Activated CD4-positive, alpha-beta T cell treated with anti-CD3 and anti-CD28 coated beads for 36 hours (primary cell): ENCODE results near the gene LSM14A. TPM values are rescaled to one million over a fixed set of nuclear protein-coding genes. Genes with fewer than 3 reads are reported as not detected.

ENCODE experiments used
- ATAC-seq: fragments of 200-7000 bp; cut with Tn5 transposase; one replicate; pipeline ENCODE4 v1.10.0; 2021; ENCODE audit warnings: mild to moderate bottlenecking, moderate library complexity
- CTCF ChIA-PET: fragments of 350-600 bp; sonication (Branson Sonifier 250); formaldehyde crosslinking; loops from one replicate; lab custom pipeline; 2021; ENCODE audit warnings: antibody characterized with exemption; lab: Charles Lee
- POLR2A ChIA-PET: fragments of 350-600 bp; sonication (Branson Sonifier 250); formaldehyde crosslinking; loops from one replicate; lab custom pipeline; 2021; ENCODE audit warnings: antibody characterized with exemption, inconsistent platforms; lab: Charles Lee
- DNase-seq: peaks from one replicate; pipeline ENCODE4 v3.0.0-alpha.2; 2020
- H3K27ac Mint-ChIP-seq: one replicate; pipeline ENCODE4 v1.8.0; 2021; ENCODE audit warnings: mixed read lengths
- H3K27me3 Mint-ChIP-seq: one replicate; pipeline ENCODE4 v1.8.0; 2021; ENCODE audit warnings: mixed read lengths
- H3K36me3 Mint-ChIP-seq: one replicate; pipeline ENCODE4 v1.8.0; 2021; ENCODE audit warnings: low read depth, mixed read lengths
- H3K4me1 Mint-ChIP-seq: one replicate; pipeline ENCODE4 v1.8.0; 2021; ENCODE audit warnings: mixed read lengths
- H3K4me3 Mint-ChIP-seq: one replicate; pipeline ENCODE4 v1.8.0; 2021; ENCODE audit warnings: mild to moderate bottlenecking, moderate library complexity, mixed read lengths
- H3K9me3 Mint-ChIP-seq: one replicate; pipeline ENCODE4 v1.8.0; 2021; ENCODE audit warnings: low read depth, mixed read lengths
- intact Hi-C, 2 experiments: fragments of 100-400 bp; cut with DNase I in 1 of 2; cut with micrococcal nuclease in 1 of 2; formaldehyde crosslinking; loops; one replicate each; pipeline versions ENCODE4 v1.14.2 to v1.15.1; 2022 to 2024; cut with DNase I, micrococcal nuclease
- total RNA-seq, 2 experiments: library from RNA; stranded (reverse); gene quantifications; one replicate each; pipeline ENCODE4 v1.2.3, GENCODE V29; 2021

Gene LSM14A
- total RNA-seq, 2 experiments from 2014 or later = 89.0 to 151 TPM

DNA sequence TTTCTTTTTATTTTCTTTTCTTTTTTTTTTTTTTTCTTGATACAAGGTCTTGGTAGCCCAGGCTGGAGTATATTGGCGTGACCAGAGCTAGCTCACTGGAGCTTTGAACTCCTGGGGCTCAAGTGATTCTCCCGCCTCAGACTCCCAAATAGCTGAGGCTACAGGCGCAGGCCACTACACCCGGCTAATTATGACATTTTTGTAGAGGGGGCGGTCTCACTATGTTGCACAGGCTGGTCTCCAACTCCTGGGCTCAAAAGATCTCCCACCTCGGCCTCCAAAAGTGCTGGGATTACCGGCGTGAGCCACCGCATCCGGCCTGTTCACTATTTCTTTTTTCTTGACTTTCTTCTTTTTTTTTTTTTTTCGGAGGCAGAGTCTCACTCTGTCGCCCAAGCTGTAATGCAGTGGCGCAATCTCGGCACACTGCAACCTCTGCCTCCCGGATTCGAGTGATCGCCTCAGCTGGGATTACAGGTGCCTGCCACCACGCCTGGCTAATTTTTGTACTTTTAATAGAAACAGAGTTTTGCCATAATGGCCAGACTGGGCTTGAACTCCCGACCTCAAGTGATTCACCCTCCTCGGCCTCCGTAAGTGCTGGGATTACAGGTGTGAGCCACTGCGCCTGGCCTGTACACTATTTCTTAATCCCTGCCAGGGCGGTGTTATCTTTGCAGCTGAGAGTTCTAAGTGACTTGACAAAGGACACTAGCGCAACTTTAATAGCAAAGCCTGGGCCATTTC lies 37.1 kb upstream of the LSM14A start:
- Mint-ChIP-seq H3K27me3 (no peaks in the 10 kb centered on the region), H3K27ac (peak overlapping the region; percentile 95), H3K9me3 (no peaks in the 10 kb centered on the region), H3K4me1 (peaks cover 9% of the 10 kb centered on the region), H3K36me3 (no peaks in the 10 kb centered on the region), H3K4me3 (peak overlapping the region; percentile 92)
- ATAC-seq (no peak), DNase-seq (no peak)
- POLR2A ChIA-PET = interaction anchor here (1.4 kb wide), 1 partner anchor 36 kb away, joined by 4 read pairs; no protein-coding TSS in a partner anchor
- intact Hi-C loops = loop anchor here in 1 of 2 experiments (2.0 to 10.0 kb wide), 2 partner anchors 340 to 760 kb away; partner anchors contain the start of gene CEBPG
- CTCF ChIA-PET = interaction anchor here (0.6 to 1.5 kb wide), 7 partner anchors 9 to 958 kb away, joined by 3 to 8 read pairs (median 3); no protein-coding TSS in a partner anchor

DNA sequence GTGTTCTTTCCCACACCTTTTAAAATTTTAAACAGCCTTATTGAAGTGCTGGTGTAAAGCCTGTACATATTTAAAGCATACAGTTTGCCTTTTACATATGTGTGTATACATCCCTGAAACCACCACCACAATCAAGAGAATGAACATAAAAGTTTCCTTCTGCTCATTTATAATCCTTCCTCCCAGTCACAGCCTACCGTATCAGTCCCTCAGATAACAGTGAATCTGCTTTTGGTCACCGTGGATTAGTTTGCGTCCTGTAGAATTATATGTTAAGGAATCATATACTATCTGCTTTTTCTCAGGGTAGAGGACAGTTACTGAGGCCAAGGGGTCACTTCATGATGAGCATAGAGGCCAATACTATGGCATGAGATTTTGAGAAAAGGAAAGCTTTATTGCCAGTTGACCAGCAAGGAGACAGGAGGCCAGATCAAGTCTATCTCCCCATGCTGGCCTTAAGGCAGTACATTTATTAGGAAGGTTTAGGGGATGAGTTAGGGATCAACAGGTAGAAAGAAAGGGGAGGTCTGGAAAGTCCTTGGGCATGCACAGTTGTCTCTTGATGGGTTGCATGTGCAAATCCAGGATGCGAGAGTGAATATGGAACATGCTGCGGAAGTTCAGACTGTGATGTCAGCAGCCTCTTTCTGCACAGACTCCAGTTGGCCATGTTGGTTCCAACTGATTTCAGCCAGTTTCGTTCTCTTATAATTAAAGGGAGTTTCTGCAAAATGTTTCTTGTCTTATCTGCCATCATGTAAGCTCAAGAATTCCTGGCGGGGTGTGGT lies 36.3 kb upstream of the LSM14A start:
- no peaks in the 10 kb centered on the region for H3K27me3 Mint-ChIP-seq
- no peak for DNase-seq
- POLR2A ChIA-PET = no interaction called here
- H3K27ac Mint-ChIP-seq = peak overlapping the region; percentile 95
- no peaks in the 10 kb centered on the region for H3K9me3 Mint-ChIP-seq
- intact Hi-C loops = loop anchor here in 1 of 2 experiments (2.0 to 10.0 kb wide), 2 partner anchors 341 to 761 kb away; partner anchors contain the start of gene CEBPG
- CTCF ChIA-PET = interaction anchor here (0.6 to 1.0 kb wide), 4 partner anchors 9 to 83 kb away, joined by 3 read pairs; no protein-coding TSS in a partner anchor
- H3K36me3 Mint-ChIP-seq = no peaks in the 10 kb centered on the region
- H3K4me1 Mint-ChIP-seq = peaks cover 9% of the 10 kb centered on the region
- no peak for ATAC-seq
- H3K4me3 Mint-ChIP-seq = peak overlapping the region; percentile 92

- ATAC-seq = no peak
- intact Hi-C loops = no loop called here
- H3K4me1 Mint-ChIP-seq = peaks cover under 1% of the 10 kb centered on the region
- no peaks in the 10 kb centered on the region for H3K36me3 Mint-ChIP-seq
- no peaks in the 10 kb centered on the region for H3K9me3 Mint-ChIP-seq
- no peak for DNase-seq
- ChIA-PET POLR2A (no interaction called here), CTCF (interaction anchor here (1.1 to 1.3 kb wide), 3 partner anchors 21 to 350 kb away, joined by 3 to 4 read pairs (median 4); no protein-coding TSS in a partner anchor)
- no peak overlapping the region for H3K4me3 Mint-ChIP-seq
- H3K27ac Mint-ChIP-seq = no peak overlapping the region
- H3K27me3 Mint-ChIP-seq = no peaks in the 10 kb centered on the region
Measured at GRCh38 chr19:34141025-34141424, 31.3 kb upstream of the LSM14A start.

DNA sequence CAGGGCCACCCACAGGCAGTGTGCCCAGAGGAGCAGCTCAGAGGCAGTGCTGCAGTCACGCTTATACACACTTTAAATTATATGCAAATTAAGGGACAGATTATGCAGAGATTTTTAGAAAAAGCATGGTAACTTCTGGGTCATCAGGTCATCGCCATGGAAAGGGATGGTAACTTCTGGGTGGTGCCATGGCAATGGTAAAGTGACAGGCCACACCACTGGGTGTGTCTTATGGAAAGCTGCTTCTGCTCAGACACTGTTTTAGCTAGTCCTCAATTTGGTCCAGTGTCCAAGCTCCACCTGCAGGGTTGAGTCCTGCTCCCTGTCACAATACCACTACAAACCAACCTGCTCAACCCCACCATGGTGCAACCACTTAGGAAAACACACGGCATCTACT lies 29.9 kb upstream of the LSM14A start:
- POLR2A ChIA-PET = no interaction called here
- intact Hi-C loops = no loop called here
- Mint-ChIP-seq H3K4me1 (no peaks in the 10 kb centered on the region), H3K27ac (no peak overlapping the region), H3K36me3 (no peaks in the 10 kb centered on the region), H3K9me3 (no peaks in the 10 kb centered on the region), H3K27me3 (no peaks in the 10 kb centered on the region), H3K4me3 (no peak overlapping the region)
- CTCF ChIA-PET = interaction anchor here (6.9 kb wide), 1 partner anchor 22 kb away, joined by 51 read pairs; no protein-coding TSS in a partner anchor
- DNase-seq (no peak), ATAC-seq (no peak)

DNA sequence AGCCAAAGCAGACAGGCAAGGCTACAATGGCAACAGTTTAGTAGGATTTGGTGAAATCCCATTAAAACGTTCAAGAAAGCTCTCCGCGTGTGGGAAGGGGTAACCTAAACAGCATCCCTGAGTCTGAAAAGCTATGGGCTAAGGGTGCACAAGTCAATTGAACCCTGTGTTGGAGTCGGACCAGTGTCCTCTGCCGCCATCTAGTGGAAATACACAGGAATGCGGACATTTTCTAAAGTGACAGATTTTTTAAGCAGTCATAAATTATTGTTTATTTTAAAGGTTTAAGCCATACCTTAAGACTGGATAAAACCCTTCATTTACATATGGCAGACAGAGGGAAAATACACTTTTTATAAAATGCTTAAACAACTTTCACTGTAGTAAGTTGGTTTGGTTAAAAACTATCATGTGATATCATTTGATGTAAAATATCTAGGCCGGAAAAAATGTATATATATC lies 26.5 kb upstream of the LSM14A start:
- DNase-seq (peak; percentile 72), ATAC-seq (peak; percentile 79)
- ChIA-PET CTCF (interaction anchor here (0.7 to 6.9 kb wide), 13 partner anchors 9 to 371 kb away, joined by 3 to 51 read pairs (median 4); no protein-coding TSS in a partner anchor), POLR2A (no interaction called here)
- Mint-ChIP-seq H3K36me3 (no peaks in the 10 kb centered on the region), H3K4me3 (no peak overlapping the region), H3K4me1 (no peaks in the 10 kb centered on the region), H3K27ac (no peak overlapping the region), H3K9me3 (no peaks in the 10 kb centered on the region), H3K27me3 (no peaks in the 10 kb centered on the region)
- intact Hi-C loops = loop anchor here (1.0 to 5.0 kb wide), 6 partner anchors 24 to 367 kb away; no protein-coding TSS in a partner anchor

GRCh38 chr19:34148658-34149185 lies 23.6 kb upstream of the LSM14A start:
- ChIA-PET POLR2A (no interaction called here), CTCF (interaction anchor here (0.6 to 6.9 kb wide), 5 partner anchors 28 to 384 kb away, joined by 3 to 51 read pairs (median 4); no protein-coding TSS in a partner anchor)
- Mint-ChIP-seq H3K27ac (no peak overlapping the region), H3K36me3 (no peaks in the 10 kb centered on the region), H3K9me3 (no peaks in the 10 kb centered on the region), H3K27me3 (no peaks in the 10 kb centered on the region), H3K4me1 (no peaks in the 10 kb centered on the region), H3K4me3 (no peak overlapping the region)
- intact Hi-C loops = loop anchor here in 1 of 2 experiments (5.0 kb wide), 1 partner anchor 356 kb away; no protein-coding TSS in a partner anchor
- no peak for DNase-seq
- no peak for ATAC-seq

DNA sequence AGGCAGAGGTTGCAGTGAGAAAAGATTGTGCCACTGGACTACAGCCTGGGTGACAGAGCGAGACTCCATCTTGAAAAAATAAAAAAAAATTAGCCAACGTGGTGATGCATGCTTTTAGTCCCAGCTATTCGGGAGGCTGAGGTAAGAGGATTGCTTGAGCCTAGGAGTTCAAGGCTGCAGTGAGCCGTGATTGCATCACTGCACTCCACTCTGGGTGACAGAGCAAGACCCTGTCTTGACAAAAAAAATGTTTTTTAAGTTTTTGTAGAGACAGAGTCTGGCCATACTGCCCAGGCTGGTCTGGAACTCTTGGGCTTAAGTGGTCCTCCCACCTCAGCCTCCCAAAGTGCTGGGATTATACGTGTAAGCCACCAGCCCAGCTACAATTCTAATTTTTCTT lies 22.4 kb upstream of the LSM14A start:
- DNase-seq = no peak
- ChIA-PET POLR2A (no interaction called here), CTCF (interaction anchor here (0.6 to 1.6 kb wide), 4 partner anchors 28 to 251 kb away, joined by 3 to 6 read pairs (median 4); no protein-coding TSS in a partner anchor)
- intact Hi-C loops = loop anchor here in 1 of 2 experiments (5.0 kb wide), 1 partner anchor 358 kb away; no protein-coding TSS in a partner anchor
- no peaks in the 10 kb centered on the region for H3K27me3 Mint-ChIP-seq
- no peak overlapping the region for H3K27ac Mint-ChIP-seq
- no peaks in the 10 kb centered on the region for H3K4me1 Mint-ChIP-seq
- no peaks in the 10 kb centered on the region for H3K36me3 Mint-ChIP-seq
- ATAC-seq = no peak
- no peaks in the 10 kb centered on the region for H3K9me3 Mint-ChIP-seq
- H3K4me3 Mint-ChIP-seq = no peak overlapping the region

DNA sequence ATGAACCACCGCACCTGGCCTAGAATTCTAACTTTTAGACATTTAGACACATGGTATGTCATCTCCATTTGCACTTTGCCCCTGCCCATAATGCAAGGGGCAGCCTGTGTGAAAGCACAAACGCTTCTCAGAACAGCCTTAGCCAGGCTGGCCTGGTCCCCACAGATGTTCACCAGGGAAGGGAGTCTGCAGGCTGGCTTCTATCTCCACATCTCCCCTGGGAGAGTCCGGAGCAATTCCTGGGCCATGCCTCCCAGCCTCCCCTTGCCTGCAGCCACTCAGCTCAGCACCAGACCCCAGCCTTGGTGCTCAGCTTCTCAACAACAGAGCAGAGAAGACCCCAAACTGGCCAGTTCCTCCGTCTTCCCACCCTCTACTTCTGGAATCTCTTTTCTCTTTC lies 21.7 kb upstream of the LSM14A start:
- intact Hi-C loops = no loop called here
- ChIA-PET CTCF (no interaction called here), POLR2A (no interaction called here)
- no peak overlapping the region for H3K4me3 Mint-ChIP-seq
- no peak overlapping the region for H3K27ac Mint-ChIP-seq
- DNase-seq = no peak
- ATAC-seq = no peak
- no peaks in the 10 kb centered on the region for H3K27me3 Mint-ChIP-seq
- H3K9me3 Mint-ChIP-seq = no peaks in the 10 kb centered on the region
- H3K36me3 Mint-ChIP-seq = no peaks in the 10 kb centered on the region
- no peaks in the 10 kb centered on the region for H3K4me1 Mint-ChIP-seq

GRCh38 chr19:34151439-34151838 lies 20.9 kb upstream of the LSM14A start:
- DNase-seq (no peak), ATAC-seq (no peak)
- H3K27me3 Mint-ChIP-seq = no peaks in the 10 kb centered on the region
- H3K27ac Mint-ChIP-seq = no peak overlapping the region
- no peaks in the 10 kb centered on the region for H3K4me1 Mint-ChIP-seq
- H3K9me3 Mint-ChIP-seq = no peaks in the 10 kb centered on the region
- ChIA-PET POLR2A (no interaction called here), CTCF (interaction anchor here (0.7 kb wide), 1 partner anchor 674 kb away, joined by 3 read pairs; no protein-coding TSS in a partner anchor)
- no peak overlapping the region for H3K4me3 Mint-ChIP-seq
- no peaks in the 10 kb centered on the region for H3K36me3 Mint-ChIP-seq
- intact Hi-C loops = no loop called here

DNA sequence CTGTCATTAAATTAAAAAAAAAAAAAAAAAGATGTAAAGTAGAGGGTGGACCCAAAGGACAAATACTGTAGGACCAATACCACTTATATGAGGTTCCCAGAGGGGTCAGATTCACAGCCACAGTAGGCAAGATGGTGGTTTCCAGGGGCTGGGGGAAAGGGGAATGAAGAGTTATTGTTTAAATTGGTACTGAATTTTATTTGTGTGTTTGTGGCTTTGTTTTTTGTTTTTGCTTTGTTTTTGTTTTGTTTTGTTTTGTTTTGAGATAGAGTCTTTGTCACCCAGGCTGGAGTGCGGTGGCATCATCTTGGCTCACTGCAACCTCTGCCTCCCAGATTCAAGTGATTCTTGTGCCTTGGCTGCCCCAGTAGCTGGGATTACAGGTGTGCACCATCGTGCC lies 17.9 kb upstream of the LSM14A start:
- Mint-ChIP-seq H3K4me3 (no peak overlapping the region), H3K27ac (no peak overlapping the region), H3K36me3 (no peaks in the 10 kb centered on the region), H3K9me3 (no peaks in the 10 kb centered on the region), H3K4me1 (no peaks in the 10 kb centered on the region), H3K27me3 (no peaks in the 10 kb centered on the region)
- ChIA-PET CTCF (interaction anchor here (0.7 to 1.1 kb wide), 2 partner anchors 9 to 27 kb away, joined by 4 read pairs; no protein-coding TSS in a partner anchor), POLR2A (no interaction called here)
- intact Hi-C loops = no loop called here
- ATAC-seq (no peak), DNase-seq (no peak)

- H3K27ac Mint-ChIP-seq = no peak overlapping the region
- CTCF ChIA-PET = no interaction called here
- intact Hi-C loops = no loop called here
- H3K27me3 Mint-ChIP-seq = no peaks in the 10 kb centered on the region
- H3K36me3 Mint-ChIP-seq = no peaks in the 10 kb centered on the region
- POLR2A ChIA-PET = no interaction called here
- ATAC-seq (no peak), DNase-seq (no peak)
- no peak overlapping the region for H3K4me3 Mint-ChIP-seq
- H3K9me3 Mint-ChIP-seq = no peaks in the 10 kb centered on the region
- H3K4me1 Mint-ChIP-seq = no peaks in the 10 kb centered on the region
Measured at GRCh38 chr19:34155686-34156085, 16.6 kb upstream of the LSM14A start.
